GM19239 (cell line): ENCODE measurements around the gene ARSD.
A peak's percentile ranks its signal among the peaks of the same experiment; 100 is the strongest.
"Not testable (repeated sequence)": the region's sequence is repeated elsewhere in the genome, so short reads cannot be mapped to it uniquely, and the experiment has no call there.

Source experiments
- DNase-seq: peaks from one replicate; pipeline ENCODE4 v3.0.0; 2011; ENCODE audit warnings: low spot score; ENCODE audit not compliant: insufficient read length
- FAIRE-seq: peaks from 2 replicates; lab custom pipeline; 2011; peaks lifted over from hg19 to GRCh38; lab: Jason Lieb, UNC

Gene ARSD, protein sequence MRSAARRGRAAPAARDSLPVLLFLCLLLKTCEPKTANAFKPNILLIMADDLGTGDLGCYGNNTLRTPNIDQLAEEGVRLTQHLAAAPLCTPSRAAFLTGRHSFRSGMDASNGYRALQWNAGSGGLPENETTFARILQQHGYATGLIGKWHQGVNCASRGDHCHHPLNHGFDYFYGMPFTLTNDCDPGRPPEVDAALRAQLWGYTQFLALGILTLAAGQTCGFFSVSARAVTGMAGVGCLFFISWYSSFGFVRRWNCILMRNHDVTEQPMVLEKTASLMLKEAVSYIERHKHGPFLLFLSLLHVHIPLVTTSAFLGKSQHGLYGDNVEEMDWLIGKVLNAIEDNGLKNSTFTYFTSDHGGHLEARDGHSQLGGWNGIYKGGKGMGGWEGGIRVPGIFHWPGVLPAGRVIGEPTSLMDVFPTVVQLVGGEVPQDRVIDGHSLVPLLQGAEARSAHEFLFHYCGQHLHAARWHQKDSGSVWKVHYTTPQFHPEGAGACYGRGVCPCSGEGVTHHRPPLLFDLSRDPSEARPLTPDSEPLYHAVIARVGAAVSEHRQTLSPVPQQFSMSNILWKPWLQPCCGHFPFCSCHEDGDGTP

GRCh38 chrX:2928583-2929434 lies at the start of gene ARSD:
Gene ARSD (minus strand): TSS chrX:2929339. CDS start chrX:2929275, 64 bp downstream.
- no peak for FAIRE-seq
- DNase-seq = peak; percentile 40

- DNase-seq, FAIRE-seq: not testable (repeated sequence)
Observed at GRCh38 chrX:2978639-2979038, 49.5 kb upstream of the ARSD start.

DNA sequence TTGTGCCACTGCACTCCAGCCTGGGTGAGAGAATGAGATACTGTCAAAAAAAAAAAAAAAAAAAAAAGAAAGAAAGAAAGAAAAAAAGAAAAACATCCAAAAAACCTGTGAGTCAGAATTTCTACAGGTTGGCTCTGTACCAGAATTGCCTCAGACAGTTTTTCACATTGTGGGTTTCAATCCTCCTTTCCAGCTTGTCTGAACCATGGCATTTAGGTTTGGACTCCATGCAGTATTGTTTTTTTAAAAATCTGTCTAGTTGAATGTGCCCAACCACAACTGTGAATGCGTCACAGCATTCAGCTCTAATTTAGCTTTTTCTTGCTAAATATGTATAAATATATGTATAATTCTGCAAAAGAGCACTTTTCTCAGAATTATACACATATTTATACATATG lies 45.8 kb upstream of the ARSD start:
- DNase-seq (no peak), FAIRE-seq (no peak)

DNA sequence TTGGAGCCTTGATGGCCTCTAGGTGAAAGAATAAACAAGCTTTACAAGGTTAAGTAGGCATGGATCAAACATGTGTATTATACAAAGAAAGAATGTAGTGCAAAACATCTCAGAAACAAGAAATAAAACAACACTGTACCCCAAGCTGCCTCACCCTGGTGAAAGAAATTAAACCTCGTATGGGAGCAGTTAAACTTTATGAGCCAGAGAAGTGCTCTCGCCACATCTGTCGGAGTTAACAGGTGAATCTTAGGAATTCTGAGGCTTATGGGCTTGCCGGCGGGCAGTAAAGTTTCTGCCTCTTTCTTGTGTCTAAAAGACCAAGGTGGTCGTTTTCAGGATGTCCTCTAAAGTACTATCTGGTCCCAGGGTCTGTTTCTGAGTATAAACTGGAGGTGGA lies 43.3 kb upstream of the ARSD start:
- DNase-seq (no peak), FAIRE-seq (peak; percentile 28)

GRCh38 chrX:2969021-2969420 lies 39.9 kb upstream of the ARSD start:
- DNase-seq (no peak), FAIRE-seq (no peak)

DNA sequence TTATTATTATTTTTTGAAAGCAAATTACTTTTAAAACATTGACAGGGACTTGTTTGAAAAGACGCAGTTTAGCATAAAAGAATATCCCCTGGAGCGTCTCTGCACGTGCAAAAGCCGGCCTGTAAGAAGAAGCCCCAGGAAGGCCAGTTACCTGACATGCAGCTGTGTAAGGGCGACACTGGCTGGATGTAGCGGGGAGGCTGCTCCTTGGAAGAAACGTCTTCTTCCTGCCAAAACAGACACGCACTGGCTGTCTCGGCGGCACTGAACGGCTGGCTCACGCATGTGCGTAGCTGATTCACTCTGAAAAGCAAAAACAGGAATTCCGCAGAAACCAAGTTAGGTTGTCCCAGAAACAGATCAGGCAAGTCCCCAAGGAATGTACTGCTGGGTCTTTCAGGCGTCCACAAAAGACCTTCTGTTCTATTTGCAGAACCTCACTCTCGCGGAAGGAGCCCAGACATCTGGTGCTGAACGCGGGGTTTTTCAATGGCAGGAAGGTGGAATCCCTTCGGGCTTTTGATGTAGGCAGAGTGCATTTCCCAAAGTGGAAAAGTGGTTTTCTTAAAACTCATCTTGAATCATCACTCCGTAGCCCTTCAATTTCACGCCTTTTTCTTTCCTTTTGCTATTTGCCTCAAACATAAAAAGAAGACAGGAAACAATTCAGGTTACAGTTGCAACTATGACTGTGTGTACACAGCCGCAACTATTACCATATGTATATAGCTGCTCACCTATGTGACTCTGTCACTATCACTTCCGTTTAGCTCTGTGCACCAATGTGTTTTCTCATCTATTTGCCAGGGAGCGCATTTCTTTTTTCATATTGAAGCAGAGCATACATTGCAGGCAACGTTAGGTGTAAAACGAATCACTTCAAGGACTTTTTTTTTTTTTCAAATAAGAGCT lies 39.1 kb upstream of the ARSD start:
- no peak for FAIRE-seq
- DNase-seq = no peak

DNA sequence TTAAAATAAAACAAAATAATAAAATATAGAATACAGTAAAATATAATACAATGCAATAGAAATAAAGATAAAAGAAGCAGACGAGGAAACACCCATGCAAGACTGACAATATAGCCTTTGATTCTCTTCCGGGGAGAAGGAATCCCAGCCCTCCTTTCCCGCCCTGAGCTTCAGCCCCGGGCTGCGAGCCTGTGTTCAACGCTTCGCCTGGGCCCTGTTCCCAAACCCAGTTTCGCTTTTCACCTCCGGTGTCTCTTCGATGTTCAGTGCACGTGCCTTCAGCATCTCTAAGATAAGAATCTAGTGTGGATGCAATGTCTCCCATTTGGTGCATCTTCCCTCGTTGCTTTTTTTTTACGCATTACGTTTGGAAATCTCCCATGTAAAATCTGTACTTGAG lies 38.4 kb upstream of the ARSD start:
- no peak for DNase-seq
- FAIRE-seq = peak; percentile 18

- DNase-seq (no peak), FAIRE-seq (no peak)
Observed at GRCh38 chrX:2967012-2967411, 37.9 kb upstream of the ARSD start.

DNA sequence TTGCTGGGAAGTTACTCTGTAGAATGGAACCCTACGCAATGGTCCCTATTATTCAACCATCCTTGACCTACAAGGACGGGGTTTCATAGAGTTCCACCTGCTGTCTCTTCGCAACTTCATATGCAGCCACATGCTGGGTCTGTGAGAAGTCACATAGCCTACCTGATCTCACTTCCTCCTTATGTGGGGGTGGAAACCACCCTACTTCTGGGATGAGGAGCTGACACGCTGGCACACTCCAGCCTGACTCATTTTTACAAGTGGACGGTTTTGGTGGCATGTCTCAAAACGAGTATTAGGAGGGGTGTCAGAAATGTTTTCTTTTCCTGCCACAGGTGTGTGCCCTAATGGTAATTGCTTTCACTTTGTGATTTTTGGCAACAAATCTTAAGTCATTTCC lies 36.8 kb upstream of the ARSD start:
- FAIRE-seq (no peak), DNase-seq (no peak)

- not testable (repeated sequence) for DNase-seq, FAIRE-seq
Observed at GRCh38 chrX:2963992-2964794, 35.1 kb upstream of the ARSD start.

DNA sequence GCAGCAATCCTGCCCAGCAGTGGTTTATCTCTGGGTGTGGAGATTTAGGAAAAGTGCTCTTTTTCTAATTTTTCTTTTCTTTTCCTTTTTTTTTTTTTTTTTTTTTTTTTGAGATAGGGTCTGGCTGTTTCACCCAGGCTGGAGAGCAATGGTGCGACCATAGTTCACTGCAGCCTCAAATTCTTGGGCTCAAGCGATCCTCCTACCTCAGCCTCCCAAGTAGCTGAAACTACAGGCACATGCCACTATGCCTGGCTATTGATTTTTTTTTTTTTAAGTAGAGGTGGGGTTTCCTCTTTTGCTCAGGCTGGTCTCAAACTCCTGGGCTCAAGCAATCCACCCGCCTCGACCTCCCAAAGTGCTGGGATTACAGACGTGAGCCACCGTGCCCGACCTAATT lies 34.3 kb upstream of the ARSD start:
- DNase-seq, FAIRE-seq: not testable (repeated sequence)

GRCh38 chrX:2962381-2962780 lies 33.2 kb upstream of the ARSD start:
- no peak for DNase-seq
- no peak for FAIRE-seq

DNA sequence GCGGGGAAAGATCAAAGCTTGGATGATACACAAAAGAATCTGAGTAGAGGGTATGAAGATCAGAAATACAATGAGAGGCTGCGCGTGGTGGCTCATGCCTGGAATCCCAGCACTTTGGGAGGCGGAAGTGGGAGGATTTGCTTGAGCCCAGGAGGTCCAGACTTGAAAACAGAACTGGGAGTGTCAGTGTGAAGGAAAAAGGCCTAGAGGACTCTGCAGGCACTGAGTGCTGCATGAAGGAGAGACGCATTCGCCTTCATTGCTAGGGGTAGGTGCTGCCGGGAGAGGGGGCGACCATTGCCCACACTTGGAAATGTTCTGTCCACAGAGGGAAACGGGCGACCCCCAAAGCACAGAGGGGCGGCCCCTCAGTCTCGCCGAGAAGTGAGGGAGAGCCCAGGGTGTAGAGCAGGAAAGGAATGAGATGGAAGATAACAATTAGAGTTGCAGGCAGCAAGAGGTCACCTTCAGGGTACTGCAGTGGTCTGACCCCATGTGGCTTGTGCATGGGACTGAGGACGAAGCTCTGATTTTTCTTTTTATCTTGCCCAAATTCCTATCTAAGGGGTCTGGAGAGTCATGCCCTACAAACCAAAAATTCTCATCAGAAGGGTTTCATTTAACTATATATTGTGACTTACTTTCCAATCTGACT lies 31.8 kb upstream of the ARSD start:
- DNase-seq (no peak), FAIRE-seq (no peak)

DNA sequence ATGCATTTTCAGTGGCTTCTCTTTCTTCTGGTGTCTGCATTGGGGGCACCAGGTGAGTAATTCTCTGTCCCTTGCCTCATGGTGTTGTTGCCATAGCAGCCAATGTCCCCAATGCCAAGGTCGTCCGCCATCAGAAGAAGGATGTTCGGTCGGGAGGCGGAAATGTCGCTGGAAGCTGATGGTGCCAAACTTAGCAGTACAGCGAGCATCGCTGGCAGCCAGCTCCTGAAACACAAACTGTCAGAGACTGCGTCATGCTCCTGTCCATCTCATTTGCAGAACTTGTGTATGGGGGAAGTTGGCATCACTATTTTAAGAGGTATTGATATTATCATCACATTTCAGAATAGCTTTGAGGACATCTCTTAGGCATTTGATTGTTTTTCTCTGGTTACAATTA lies 29.1 kb upstream of the ARSD start:
- DNase-seq = no peak
- FAIRE-seq = no peak

- no peak for FAIRE-seq
- DNase-seq = no peak
Observed at GRCh38 chrX:2955838-2956237, 26.7 kb upstream of the ARSD start.

- FAIRE-seq (no peak), DNase-seq (no peak)
Observed at GRCh38 chrX:2955281-2955680, 26.1 kb upstream of the ARSD start.

DNA sequence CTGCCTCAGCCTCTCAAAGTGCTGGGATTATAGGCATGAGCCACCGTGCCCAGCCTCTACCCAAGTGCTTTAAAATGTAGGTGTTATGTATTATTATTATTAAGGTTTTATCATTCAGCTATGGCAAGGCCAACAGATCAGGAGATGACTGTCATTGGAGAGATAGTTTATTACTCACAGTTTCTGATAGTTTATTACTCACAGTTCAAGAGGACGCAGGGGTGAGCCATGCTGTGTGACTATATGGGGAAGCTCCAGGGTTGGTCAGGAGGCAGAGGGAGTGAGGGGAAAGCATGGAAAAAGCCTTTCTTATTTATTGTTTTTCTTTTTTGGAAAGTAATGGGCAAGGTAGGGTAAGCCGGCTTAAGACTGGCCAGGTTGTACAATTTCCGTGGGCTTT lies 25.4 kb upstream of the ARSD start:
- no peak for DNase-seq
- FAIRE-seq = no peak

DNA sequence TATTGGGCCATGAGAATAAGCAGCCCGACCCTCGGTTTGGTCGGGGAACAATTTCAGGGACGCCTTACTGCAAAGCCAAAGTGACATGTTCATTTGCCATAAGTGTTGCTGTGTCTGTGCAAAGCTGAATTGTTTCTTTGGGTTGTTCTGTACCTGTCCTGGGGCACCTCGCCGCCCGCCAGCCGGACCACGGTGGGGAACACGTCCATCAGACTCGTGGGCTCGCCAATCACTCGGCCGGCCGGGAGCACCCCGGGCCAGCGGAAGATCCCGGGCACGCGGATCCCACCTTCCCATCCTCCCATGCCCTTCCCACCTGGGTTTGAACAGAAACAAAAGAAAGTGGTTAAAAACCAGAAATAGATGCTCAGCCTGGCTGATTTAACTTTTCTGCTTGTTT lies 8.8 kb upstream of the ARSD start:
- DNase-seq, FAIRE-seq: not testable (repeated sequence)
